NCI-H774 (cell line): ENCODE data around the gene TRMT2A.

Experiments used
- DNase-seq: peaks from one replicate; lab custom pipeline; 2025; lab: John Stamatoyannopoulos, UW

The TRMT2A gene

GRCh38 chr22:20148414-20148813 lies 31.4 kb upstream of the TRMT2A start:
- no peak for DNase-seq

GRCh38 chr22:20147237-20147988 lies 30.4 kb upstream of the TRMT2A start:
- DNase-seq, result no peak

DNA sequence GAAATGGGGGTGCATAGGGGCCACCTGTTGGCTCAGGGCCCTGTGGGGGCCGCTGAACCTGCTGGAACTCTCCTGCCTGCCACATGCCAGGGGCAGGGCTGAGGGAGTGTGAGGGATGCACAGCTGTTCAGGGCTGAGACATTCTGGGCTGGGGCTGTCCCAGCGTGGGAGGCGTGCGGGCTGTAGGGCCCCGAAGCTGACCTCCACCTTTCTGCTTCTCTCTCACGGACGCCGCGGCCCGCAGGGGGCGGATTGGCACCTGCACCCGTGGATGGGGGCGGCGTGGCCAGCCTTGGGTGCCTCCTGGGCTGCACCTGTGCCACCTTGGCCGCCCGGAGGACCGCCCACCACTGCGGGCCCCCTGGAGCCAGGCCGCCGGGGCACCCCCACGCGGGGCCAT lies 29.8 kb upstream of the TRMT2A start:
- DNase-seq, result no peak

GRCh38 chr22:20145832-20146223 lies 28.8 kb upstream of the TRMT2A start:
- no peak for DNase-seq

GRCh38 chr22:20145206-20145831 lies 28.3 kb upstream of the TRMT2A start:
- no peak for DNase-seq

DNA sequence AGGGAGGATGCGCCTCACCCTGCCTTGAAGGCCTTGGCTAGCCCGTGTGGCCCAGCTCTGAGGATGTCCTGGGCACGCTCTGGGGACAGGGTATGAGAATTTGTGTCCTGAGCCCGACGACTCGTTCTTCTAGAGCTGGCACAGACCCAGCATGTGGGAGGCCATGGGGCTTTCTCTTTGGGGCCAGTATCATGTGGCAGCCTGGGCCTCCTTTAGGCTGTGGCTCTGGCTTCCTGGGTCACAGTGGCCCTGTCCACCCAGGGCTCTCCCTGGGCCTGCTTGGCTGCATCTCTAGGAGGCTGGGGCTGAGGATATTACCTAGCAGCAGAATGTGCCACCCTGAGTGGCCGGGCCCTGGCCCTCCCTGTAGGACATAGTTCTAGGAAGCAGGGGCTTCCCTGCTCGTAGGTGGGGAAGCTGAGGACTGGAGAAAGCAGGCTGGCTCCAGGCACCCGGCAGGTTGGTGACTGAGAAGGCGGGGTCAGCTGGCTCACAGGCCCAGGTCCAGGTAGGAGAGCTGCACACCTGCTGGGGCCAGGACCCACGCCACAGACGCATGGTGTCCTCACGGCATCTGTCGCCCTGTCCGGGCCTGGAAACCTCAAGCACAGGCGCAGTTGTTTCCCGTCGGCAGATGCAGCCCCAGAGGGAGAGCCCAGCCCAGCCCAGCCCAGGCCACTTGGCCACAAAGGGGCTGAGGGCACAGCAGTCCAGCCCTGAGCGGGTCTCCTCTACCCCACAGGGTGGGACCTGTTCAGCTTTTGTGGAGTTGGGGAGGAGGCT lies 27.0 kb upstream of the TRMT2A start:
- DNase-seq, result no peak

DNA sequence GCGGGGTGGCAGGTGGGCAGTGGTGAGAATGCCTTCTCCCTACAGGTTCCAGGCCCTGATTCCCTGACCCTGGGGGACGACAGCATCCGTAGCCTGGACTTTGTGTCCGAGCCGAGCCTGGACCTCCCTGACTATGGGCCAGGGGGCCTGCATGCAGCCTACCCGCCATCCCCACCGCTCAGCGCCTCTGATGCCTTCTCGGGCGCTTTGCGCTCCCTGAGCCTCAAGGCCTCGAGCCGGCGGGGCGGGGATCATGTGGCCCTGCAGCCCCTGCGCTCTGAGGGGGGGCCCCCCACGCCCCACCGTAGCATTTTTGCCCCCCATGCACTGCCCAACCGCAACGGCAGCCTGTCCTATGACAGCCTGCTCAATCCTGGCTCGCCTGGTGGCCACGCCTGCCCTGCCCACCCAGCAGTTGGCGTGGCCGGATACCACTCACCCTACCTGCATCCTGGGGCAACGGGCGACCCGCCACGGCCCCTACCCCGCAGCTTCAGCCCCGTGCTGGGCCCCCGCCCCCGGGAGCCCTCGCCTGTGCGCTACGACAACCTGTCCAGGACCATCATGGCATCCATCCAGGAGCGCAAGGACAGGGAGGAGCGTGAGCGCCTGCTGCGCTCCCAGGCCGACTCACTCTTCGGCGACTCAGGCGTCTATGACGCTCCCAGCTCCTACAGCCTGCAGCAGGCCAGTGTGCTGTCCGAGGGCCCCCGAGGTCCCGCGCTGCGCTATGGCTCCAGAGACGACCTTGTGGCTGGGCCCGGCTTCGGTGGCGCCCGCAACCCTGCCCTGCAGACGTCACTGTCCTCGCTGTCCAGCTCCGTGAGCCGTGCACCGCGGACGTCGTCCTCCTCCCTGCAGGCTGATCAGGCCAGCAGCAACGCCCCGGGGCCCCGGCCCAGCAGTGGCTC lies 25.9 kb upstream of the TRMT2A start:
- no peak for DNase-seq

GRCh38 chr22:20141186-20142077 lies 24.4 kb upstream of the TRMT2A start:
- no peak for DNase-seq

GRCh38 chr22:20140521-20140964 lies 23.5 kb upstream of the TRMT2A start:
- DNase-seq, result no peak

GRCh38 chr22:20140107-20140445 lies 23.1 kb upstream of the TRMT2A start:
- no peak for DNase-seq

GRCh38 chr22:20139391-20140106 lies 22.5 kb upstream of the TRMT2A start:
- DNase-seq, result no peak

DNA sequence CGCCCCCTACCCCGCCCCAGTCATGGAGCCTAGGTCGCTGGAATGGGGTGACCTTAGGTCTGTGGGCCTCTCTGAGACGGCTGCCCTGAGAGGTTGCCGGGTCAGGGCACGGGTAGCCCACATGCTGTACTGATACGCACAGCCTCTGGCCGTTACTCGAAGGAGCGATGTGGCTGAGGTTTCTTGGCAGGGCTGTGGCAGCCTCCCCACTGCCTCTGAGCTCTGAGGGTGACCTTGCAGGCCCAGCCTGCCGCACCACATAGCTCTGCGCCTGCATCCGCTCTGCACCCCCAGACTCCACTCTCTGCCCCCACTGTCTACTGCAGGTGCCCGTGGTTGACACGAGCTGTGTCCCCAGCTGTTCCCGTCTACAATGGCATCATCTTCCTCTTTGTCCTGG lies 21.8 kb upstream of the TRMT2A start:
- DNase-seq, result no peak

DNA sequence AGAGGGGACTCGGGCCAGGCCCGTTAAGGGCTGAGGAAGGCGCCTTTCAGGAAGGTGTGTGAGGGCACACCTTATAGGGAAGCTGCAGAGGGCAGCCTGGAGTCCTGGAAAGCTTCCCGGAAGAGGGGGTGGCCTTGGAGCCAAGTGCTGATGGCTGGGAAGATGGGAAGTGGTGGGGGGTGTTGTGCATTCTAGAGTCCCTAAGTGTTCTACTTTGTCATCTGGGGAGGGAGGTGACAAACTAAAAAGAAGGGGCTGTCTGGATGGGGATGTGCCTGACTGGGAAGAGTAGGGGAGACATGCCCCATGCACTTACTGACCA lies 21.4 kb upstream of the TRMT2A start:
- no peak for DNase-seq

- no peak for DNase-seq
Observed at GRCh38 chr22:20137671-20138416, 20.8 kb upstream of the TRMT2A start.

DNA sequence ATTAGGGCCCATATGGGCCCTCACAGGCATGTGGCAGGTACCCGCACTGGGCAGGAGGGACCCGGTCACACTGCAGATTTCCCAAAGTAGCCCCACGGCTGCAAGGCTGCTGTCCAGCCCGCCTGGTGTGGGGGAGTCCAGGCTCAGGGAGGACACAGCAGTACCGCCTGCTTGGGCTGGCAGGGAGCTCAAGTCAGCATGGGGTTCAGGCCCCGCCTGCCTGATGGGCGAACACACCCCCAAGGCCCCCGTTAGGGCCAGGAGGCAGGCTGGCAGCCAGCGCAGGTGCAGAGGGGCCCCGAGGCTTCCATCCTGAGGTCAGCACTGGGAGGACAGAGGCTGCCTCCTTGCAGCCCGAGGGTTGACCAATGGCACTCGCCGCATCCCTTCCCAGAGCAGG lies 20.1 kb upstream of the TRMT2A start:
- no peak for DNase-seq

GRCh38 chr22:20136603-20136873 lies 19.5 kb upstream of the TRMT2A start:
- no peak for DNase-seq

DNA sequence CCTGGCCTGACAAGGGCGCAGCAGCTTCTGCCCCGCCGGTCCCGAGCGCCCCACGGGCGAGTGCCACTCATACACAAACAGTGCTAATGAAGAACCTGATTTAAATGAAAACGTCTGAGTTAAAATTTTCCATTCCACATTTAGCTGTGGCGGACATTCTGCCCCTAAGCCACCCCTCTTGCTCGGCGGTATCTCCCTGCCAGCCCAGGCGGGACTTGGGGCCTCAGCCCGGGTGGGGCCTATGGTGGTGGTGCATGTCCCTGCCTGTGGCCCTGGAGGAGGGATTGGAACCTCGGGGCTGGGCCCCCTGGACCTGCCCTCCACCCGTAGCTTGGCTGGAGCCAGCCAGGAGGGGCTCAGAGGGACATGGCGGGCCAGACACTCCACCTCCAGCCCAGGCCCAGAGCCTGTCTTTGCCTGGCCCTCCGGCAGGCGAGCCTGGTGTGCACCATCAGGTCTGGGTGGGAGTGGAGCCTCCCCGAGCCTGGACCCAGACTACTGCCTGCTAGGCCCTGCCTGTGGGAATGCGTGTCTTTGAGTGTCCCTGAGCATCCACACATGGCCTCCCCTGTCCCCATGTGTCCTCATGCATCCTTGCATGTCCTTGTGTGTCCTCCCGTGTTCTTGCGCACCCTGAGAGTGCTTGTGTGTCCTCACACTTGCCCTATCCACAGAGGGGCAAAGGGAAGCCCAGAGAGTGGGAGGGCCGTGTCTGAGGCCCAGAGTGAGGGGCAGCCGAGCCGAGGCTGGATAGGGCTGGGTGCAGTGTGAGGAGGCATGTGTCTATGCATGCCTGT lies 19.0 kb upstream of the TRMT2A start:
- DNase-seq, result no peak

DNA sequence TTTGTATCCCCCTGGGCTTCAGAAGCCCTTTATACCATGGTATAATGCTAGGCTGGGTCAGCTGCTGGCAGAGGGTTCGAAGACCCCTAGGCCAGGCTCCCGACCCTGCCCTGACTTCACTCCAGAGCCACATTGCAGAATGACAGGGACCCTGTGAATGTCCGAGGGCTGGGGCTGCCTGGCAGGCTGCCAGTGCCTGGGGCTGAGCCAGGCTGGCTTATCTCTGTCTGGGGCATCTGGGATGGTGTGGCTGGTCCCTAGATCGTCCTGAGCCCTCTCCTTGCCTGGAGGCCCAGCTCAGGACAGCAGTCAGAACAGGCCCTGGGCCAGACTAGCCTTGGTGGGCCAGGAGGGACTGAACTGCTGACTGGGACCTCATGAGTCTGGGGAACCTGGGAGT lies 18.2 kb upstream of the TRMT2A start:
- DNase-seq, result no peak

DNA sequence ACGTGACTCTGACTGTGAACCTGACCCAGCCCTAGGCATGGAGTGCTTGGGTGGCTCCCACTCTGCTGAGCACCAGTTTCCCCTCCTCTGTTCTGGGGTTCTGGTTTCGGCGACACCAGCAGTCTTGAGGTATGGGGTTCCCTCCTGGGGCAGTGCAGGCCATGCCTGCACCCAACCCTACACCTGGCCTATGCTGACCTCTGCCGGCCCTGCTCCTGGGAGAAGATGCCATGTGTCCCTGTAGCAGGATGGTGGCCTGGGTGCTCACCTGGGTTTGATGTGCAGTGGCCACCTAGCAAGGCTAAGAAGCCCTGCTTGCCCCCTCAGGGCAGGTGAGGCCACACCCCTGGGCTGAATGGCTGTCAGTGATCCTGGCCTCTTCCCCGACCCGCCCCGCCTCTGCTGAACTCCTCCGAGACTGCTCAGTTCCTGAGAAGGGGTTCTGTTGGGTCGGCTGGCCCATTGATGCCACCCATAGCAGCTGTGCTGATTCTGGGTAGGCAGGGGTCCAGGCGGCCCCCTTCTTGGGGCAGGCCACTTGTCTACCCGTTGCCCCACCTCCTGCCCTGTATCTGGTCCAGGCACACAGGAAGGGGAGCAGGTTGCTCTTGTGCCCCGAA lies 17.0 kb upstream of the TRMT2A start:
- DNase-seq, result no peak
